Activated CD4-positive, alpha-beta memory T cell treated with anti-CD3 and anti-CD28 coated beads for 36 hours (primary cell): ENCODE data around the gene CHST2. TPM values are rescaled to one million over a fixed set of nuclear protein-coding genes. Genes with fewer than 3 reads are reported as not detected.
A peak's percentile ranks its signal among the peaks of the same experiment; 100 is the strongest.

Source experiments
- CTCF ChIA-PET: fragments of 350-600 bp; sonication (Branson Sonifier 250); formaldehyde crosslinking; loops from one replicate; lab custom pipeline; 2021; ENCODE audit warnings: antibody characterized with exemption, inconsistent platforms; lab: Charles Lee
- POLR2A ChIA-PET: fragments of 350-600 bp; sonication (Branson Sonifier 250); formaldehyde crosslinking; loops from one replicate; lab custom pipeline; 2021; ENCODE audit warnings: antibody characterized with exemption; lab: Charles Lee
- DNase-seq: peaks from one replicate; pipeline ENCODE4 v3.0.0-alpha.2; 2020
- H3K27ac Mint-ChIP-seq: one replicate; pipeline ENCODE4 v1.8.0; 2021; ENCODE audit warnings: mixed read lengths
- H3K27me3 Mint-ChIP-seq: one replicate; pipeline ENCODE4 v1.8.0; 2021; ENCODE audit warnings: mixed read lengths
- H3K36me3 Mint-ChIP-seq: one replicate; pipeline ENCODE4 v1.8.0; 2021; ENCODE audit warnings: mixed read lengths
- H3K4me1 Mint-ChIP-seq: one replicate; pipeline ENCODE4 v1.8.0; 2021; ENCODE audit warnings: low read depth, mixed read lengths
- H3K4me3 Mint-ChIP-seq: one replicate; pipeline ENCODE4 v1.8.0; 2021; ENCODE audit warnings: mild to moderate bottlenecking, mixed read lengths
- H3K9me3 Mint-ChIP-seq: one replicate; pipeline ENCODE4 v1.8.0; 2021; ENCODE audit warnings: mixed read lengths
- intact Hi-C: fragments of 100-400 bp; cut with micrococcal nuclease; formaldehyde crosslinking; loops from one replicate; pipeline ENCODE4 v1.15.1; 2023
- total RNA-seq, 2 experiments: library from RNA; stranded (reverse); gene quantifications; one replicate each; pipeline ENCODE4 v1.2.3, GENCODE V29; 2021

Gene CHST2
- total RNA-seq, 2 experiments from 2014 or later = 4.5 to 4.7 TPM

- Mint-ChIP-seq H3K27ac (no peak overlapping the region), H3K4me3 (peak overlapping the region; percentile 13), H3K9me3 (no peaks in the 10 kb centered on the region), H3K4me1 (peaks cover 17% of the 10 kb centered on the region), H3K36me3 (peaks cover 2% of the 10 kb centered on the region), H3K27me3 (peaks cover 10% of the 10 kb centered on the region)
- no peak for DNase-seq
- ChIA-PET POLR2A (no interaction called here), CTCF (interaction anchor here (1.4 kb wide), 1 partner anchor 552 kb away, joined by 3 read pairs; no protein-coding TSS in a partner anchor)
- intact Hi-C loops = loop anchor here (2.0 to 5.0 kb wide), 6 partner anchors 120 to 630 kb away; partner anchors contain the start of gene U2SURP
Measured at GRCh38 chr3:143122608-143123352, 3.2 kb downstream of the CHST2 start.

- DNase-seq = no peak
- H3K27ac Mint-ChIP-seq = no peak overlapping the region
- peaks cover 2% of the 10 kb centered on the region for H3K36me3 Mint-ChIP-seq
- ChIA-PET CTCF (interaction anchor here (0.5 to 1.4 kb wide), 2 partner anchors 551 to 640 kb away, joined by 3 read pairs; no protein-coding TSS in a partner anchor), POLR2A (no interaction called here)
- H3K27me3 Mint-ChIP-seq = peaks cover 7% of the 10 kb centered on the region
- H3K9me3 Mint-ChIP-seq = no peaks in the 10 kb centered on the region
- intact Hi-C loops = loop anchor here (2.0 to 5.0 kb wide), 6 partner anchors 121 to 629 kb away; partner anchors contain the start of gene U2SURP
- no peak overlapping the region for H3K4me3 Mint-ChIP-seq
- peaks cover 17% of the 10 kb centered on the region for H3K4me1 Mint-ChIP-seq
Measured at GRCh38 chr3:143123353-143123984, 3.9 kb downstream of the CHST2 start.

GRCh38 chr3:143124601-143125520 lies 5.3 kb downstream of the CHST2 start:
- no peak overlapping the region for H3K27ac Mint-ChIP-seq
- CTCF ChIA-PET = no interaction called here
- intact Hi-C loops = loop anchor here (5.0 kb wide), 5 partner anchors 123 to 627 kb away; partner anchors contain the start of gene U2SURP
- peaks cover 4% of the 10 kb centered on the region for H3K27me3 Mint-ChIP-seq
- no peaks in the 10 kb centered on the region for H3K9me3 Mint-ChIP-seq
- H3K4me3 Mint-ChIP-seq = no peak overlapping the region
- POLR2A ChIA-PET = no interaction called here
- peaks cover 2% of the 10 kb centered on the region for H3K36me3 Mint-ChIP-seq
- no peak for DNase-seq
- peaks cover 14% of the 10 kb centered on the region for H3K4me1 Mint-ChIP-seq

- H3K4me3 Mint-ChIP-seq = no peak overlapping the region
- H3K9me3 Mint-ChIP-seq = no peaks in the 10 kb centered on the region
- no peak for DNase-seq
- H3K27me3 Mint-ChIP-seq = peaks cover 6% of the 10 kb centered on the region
- no peak overlapping the region for H3K27ac Mint-ChIP-seq
- ChIA-PET CTCF (no interaction called here), POLR2A (no interaction called here)
- intact Hi-C loops = no loop called here
- H3K36me3 Mint-ChIP-seq = no peaks in the 10 kb centered on the region
- H3K4me1 Mint-ChIP-seq = peaks cover 16% of the 10 kb centered on the region
Measured at GRCh38 chr3:143127801-143128200, 8.2 kb downstream of the CHST2 start.

- no peak overlapping the region for H3K4me3 Mint-ChIP-seq
- CTCF ChIA-PET = no interaction called here
- no peak for DNase-seq
- H3K9me3 Mint-ChIP-seq = no peaks in the 10 kb centered on the region
- H3K36me3 Mint-ChIP-seq = no peaks in the 10 kb centered on the region
- peaks cover 6% of the 10 kb centered on the region for H3K27me3 Mint-ChIP-seq
- intact Hi-C loops = no loop called here
- no peak overlapping the region for H3K27ac Mint-ChIP-seq
- POLR2A ChIA-PET = no interaction called here
- peaks cover 11% of the 10 kb centered on the region for H3K4me1 Mint-ChIP-seq
Measured at GRCh38 chr3:143128227-143128955, 8.8 kb downstream of the CHST2 start.

- intact Hi-C loops = no loop called here
- H3K36me3 Mint-ChIP-seq = no peaks in the 10 kb centered on the region
- ChIA-PET POLR2A (no interaction called here), CTCF (interaction anchor here (1.0 kb wide), 1 partner anchor 542 kb away, joined by 3 read pairs; no protein-coding TSS in a partner anchor)
- H3K9me3 Mint-ChIP-seq = no peaks in the 10 kb centered on the region
- H3K27me3 Mint-ChIP-seq = peaks cover 2% of the 10 kb centered on the region
- DNase-seq = no peak
- no peak overlapping the region for H3K4me3 Mint-ChIP-seq
- no peak overlapping the region for H3K27ac Mint-ChIP-seq
- peaks cover 11% of the 10 kb centered on the region for H3K4me1 Mint-ChIP-seq
Measured at GRCh38 chr3:143132246-143132980, 12.8 kb downstream of the CHST2 start.

- Mint-ChIP-seq H3K4me1 (peaks cover 11% of the 10 kb centered on the region), H3K27me3 (peaks cover 2% of the 10 kb centered on the region), H3K4me3 (no peak overlapping the region), H3K27ac (no peak overlapping the region), H3K9me3 (no peaks in the 10 kb centered on the region), H3K36me3 (no peaks in the 10 kb centered on the region)
- POLR2A ChIA-PET = no interaction called here
- DNase-seq = no peak
- intact Hi-C loops = no loop called here
- CTCF ChIA-PET = interaction anchor here (1.5 kb wide), 1 partner anchor 14 kb away, joined by 4 read pairs; no protein-coding TSS in a partner anchor
Measured at GRCh38 chr3:143134471-143134870, 14.9 kb downstream of the CHST2 start.

GRCh38 chr3:143135150-143135549 lies 15.6 kb downstream of the CHST2 start:
- Mint-ChIP-seq H3K4me3 (no peak overlapping the region), H3K27me3 (peaks cover 4% of the 10 kb centered on the region), H3K9me3 (no peaks in the 10 kb centered on the region), H3K36me3 (no peaks in the 10 kb centered on the region), H3K4me1 (peaks cover 11% of the 10 kb centered on the region), H3K27ac (no peak overlapping the region)
- no peak for DNase-seq
- CTCF ChIA-PET = no interaction called here
- intact Hi-C loops = no loop called here
- POLR2A ChIA-PET = interaction anchor here (1.0 kb wide), 1 partner anchor 16 kb away, joined by 3 read pairs; the partner anchor contains the start of gene CHST2

- H3K27me3 Mint-ChIP-seq = peaks cover 2% of the 10 kb centered on the region
- ChIA-PET CTCF (no interaction called here), POLR2A (no interaction called here)
- no peaks in the 10 kb centered on the region for H3K9me3 Mint-ChIP-seq
- no peak overlapping the region for H3K4me3 Mint-ChIP-seq
- H3K27ac Mint-ChIP-seq = no peak overlapping the region
- H3K36me3 Mint-ChIP-seq = no peaks in the 10 kb centered on the region
- intact Hi-C loops = no loop called here
- H3K4me1 Mint-ChIP-seq = peaks cover 6% of the 10 kb centered on the region
- no peak for DNase-seq
Measured at GRCh38 chr3:143137435-143138036, 18.0 kb downstream of the CHST2 start.

GRCh38 chr3:143138953-143139352 lies 19.4 kb downstream of the CHST2 start:
- peaks cover 2% of the 10 kb centered on the region for H3K27me3 Mint-ChIP-seq
- H3K4me1 Mint-ChIP-seq = peaks cover 5% of the 10 kb centered on the region
- H3K4me3 Mint-ChIP-seq = no peak overlapping the region
- CTCF ChIA-PET = no interaction called here
- H3K27ac Mint-ChIP-seq = no peak overlapping the region
- DNase-seq = no peak
- H3K36me3 Mint-ChIP-seq = no peaks in the 10 kb centered on the region
- POLR2A ChIA-PET = no interaction called here
- H3K9me3 Mint-ChIP-seq = no peaks in the 10 kb centered on the region
- intact Hi-C loops = no loop called here
